Measurements from ENCODE around the gene ADM.

Gene ADM

GRCh38 chr11:10329935-10330334 is 25.1 kb downstream of the ADM start:
- DNase-seq = no peak

GRCh38 chr11:10331548-10332289 is 26.8 kb downstream of the ADM start:
- DNase-seq = no peak

DNA sequence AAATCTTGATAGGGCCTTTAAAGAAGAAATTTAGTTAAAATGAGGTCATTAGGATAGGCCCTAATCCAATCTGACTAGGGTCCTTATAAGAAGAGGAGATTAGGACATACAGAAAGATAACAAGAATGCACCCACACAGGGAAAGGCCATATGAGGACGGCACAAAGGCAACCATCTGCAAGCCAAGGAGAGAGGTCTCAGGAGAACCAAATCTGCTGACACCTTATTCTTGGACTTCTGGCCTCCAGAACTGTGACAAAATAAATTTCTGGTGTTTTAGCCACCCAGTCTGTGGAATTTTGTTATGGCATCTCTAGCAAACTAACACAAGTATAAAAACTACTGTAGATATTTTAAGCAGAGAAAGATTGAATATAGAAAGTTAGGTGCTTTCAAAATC is 28.6 kb downstream of the ADM start:
- DNase-seq = no peak

DNA sequence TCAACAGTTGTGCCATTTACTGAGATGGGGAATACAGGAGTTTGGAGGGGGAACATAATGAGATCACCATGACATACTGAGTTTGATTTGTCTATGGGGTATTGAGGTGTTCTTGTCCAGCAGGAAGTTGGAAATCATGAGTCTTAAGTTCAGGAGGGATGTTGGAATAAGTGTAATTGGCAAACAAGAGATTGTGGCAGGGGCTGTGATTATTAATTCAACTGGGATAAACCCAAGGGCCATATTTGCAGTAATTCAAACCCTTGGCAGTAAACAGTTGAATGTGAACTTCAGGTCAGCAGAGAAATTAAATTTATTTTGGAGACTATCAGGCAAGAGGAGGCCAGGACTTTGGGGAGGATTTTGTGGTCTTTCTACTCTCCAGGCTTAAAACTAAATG is 33.4 kb downstream of the ADM start:
- DNase-seq = peak; percentile 44

DNA sequence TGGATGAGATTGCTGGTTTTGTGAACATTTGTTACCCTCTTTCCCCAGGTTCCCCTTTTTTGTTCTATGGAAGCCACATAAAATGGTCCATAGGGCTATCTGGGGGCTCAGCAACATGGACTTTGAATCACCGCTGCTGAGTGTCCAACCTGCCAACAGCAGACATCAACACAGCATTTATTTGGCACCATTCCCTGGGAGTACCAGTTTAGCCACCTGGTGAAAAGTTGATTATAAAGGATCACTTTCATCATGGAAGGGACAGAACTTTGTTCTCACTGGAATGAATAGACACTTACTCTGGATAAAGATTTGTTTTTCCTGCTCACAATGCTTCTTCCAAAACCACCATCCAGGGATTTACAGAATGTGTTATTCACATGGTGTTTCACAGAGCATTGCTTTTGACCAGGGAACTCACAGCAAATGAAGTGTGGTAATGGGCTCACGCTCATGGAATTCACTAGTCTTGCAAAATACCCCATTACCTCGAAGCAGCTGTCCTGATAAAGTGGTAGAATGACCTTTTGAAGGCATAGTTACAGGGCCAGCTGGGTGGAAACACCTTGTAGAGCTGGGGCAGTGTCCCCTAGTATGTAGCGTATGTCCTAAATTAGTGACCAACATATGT is 43.9 kb downstream of the ADM start:
- no peak for DNase-seq

DNA sequence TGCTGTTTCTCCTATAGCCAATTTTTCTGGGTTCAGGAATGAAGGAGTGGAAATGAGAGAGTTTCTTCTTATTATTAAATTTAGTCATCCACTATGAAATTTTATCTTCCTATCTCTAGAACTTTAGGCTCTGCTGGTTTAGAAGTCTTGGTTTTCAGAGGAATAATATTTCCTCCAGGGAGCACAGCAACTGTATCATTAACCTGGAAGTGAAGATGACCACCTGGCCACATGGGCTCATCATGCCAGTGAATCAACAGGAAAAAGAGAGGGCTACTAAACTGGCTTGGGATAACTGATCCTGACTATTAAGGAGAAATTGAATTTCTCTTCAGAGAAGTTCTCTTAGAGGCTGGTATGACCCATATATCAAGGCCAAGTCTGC is 44.4 kb downstream of the ADM start:
- DNase-seq = no peak

- DNase-seq = no peak
Observed at GRCh38 chr11:10349806-10350205, 44.9 kb downstream of the ADM start.

GRCh38 chr11:10350334-10350733 is 45.5 kb downstream of the ADM start:
- DNase-seq = no peak

DNA sequence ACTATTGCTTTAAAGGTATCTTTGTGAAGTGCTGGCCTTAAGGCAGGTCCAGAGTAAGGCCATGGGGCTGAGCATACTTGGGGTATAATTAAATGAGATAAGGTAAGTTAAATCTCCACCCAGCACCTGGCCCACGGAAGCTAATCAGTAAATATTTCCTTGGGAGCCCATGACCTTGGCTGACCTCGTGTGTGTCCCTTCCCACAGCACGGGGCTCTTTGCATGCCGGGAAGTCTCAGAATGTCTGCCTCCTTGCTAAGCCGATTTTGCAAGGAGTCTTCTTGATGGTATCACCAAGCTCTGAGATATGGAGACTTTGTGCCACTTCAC is 46.5 kb downstream of the ADM start:
- DNase-seq = no peak

GRCh38 chr11:10351765-10352641 is 47.1 kb downstream of the ADM start:
- DNase-seq = no peak

GRCh38 chr11:10352921-10353550 is 48.2 kb downstream of the ADM start:
- no peak for DNase-seq

GRCh38 chr11:10354389-10354788 is 49.5 kb downstream of the ADM start:
- DNase-seq = no peak

- no peak for DNase-seq
Observed at GRCh38 chr11:10355257-10355661, 50.4 kb downstream of the ADM start.

DNA sequence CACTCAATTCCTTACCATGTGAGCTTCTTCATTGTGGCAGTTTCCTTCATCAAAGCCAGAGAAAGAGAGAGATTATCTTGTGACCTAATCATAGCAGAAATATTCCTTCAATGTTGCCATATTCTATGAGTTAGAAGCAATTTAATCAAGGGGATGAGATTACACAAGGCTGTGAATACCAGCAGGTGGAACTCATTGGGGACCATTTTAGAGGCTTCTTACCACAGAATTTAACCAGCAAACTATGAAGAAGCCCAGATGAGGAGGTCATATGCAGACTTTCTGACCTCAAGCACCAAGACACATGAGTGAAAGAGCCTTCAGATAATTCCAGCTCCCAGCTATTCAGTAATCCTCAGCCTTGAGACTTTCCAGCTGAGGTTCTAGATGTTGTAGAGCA is 51.3 kb downstream of the ADM start:
- DNase-seq = no peak
